Hematopoietic multipotent progenitor cell treated with erythropoietin and hydrocortisone succinate and interleukin-3 and kit ligand, for 8 days (in vitro differentiated cells): ENCODE measurements around the gene UBAC2.

Experiments used
- DNase-seq: peaks from one replicate; pipeline ENCODE4 v3.0.0-alpha.2; 2015

The UBAC2 gene

GRCh38 chr13:99422586-99423220, 222.0 kb downstream of the UBAC2 start:
- no peak for DNase-seq

GRCh38 chr13:99425485-99426341, 225.1 kb downstream of the UBAC2 start:
- DNase-seq: no peak

DNA sequence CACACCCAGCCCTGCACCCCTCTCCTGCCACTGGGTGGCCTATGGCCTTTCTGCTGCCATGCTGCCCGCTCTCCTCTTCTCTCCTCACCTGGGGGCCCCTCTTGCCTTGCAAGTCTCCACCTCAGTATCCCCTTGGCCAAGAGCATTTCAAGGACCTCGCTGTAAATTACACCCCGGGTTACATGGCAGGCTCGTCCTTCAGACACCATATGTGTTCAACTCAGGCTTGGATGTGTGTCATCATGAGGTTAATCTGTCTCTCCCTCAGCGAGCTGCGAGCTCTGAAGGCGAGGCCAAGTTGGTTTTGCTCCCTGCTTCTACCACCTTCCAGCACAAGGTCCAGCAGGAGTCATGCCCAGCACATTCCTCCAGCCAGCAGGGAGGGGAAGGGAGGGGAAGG, 225.8 kb downstream of the UBAC2 start:
- no peak for DNase-seq

DNA sequence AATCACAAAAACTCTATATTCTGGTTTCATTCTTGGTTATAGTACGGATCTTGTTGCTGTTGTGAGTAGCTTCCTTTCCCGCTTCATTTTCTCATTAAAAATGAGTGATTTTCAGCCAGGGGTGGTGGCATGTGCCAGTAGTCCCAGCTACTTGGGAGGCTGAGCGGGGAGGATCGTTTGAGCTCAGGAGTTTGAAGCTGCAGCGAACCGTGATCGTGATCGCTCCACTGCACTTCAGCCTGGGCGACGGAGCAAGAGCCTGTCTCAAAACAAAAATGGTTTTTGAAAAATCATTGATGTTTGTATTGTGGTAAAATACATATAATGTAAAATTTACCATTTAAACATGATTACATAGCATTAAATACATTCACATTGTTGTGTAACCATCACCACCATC, 229.0 kb downstream of the UBAC2 start:
- no peak for DNase-seq

DNA sequence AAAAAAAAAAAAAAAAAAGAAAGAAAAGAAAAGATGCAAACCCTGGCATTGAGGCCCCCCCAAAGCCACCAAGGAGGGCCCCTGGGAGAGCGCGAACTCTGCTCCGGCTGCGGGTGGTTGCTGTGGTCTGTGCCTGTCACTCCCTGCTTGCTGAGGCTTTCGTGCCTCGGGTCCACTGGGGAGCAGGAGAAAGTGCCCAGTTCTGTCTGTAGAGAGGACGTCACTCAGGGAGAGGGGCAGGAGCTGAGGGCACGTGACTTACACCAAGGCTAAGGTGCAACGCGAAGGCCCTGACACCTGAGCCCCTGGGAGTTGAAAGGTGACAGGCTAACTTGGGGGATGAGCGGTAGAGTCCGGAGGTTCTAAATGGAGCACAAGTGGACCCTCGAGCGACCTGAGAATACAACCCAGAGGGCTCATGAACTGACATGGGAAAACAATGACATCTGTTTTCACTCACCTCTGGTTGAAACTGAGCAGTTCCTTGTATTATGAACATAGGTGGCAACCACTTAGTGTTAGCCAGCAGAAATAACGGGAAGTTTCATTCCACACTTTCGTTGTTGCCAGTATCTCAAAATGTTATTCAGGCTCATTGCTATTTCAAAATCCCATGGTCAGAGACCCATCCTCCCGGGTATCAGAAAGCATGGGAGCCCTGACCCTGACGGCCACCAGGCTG, 231.4 kb downstream of the UBAC2 start:
- DNase-seq: no peak

GRCh38 chr13:99432609-99433542, 232.2 kb downstream of the UBAC2 start:
- no peak for DNase-seq

GRCh38 chr13:99433543-99434075, 233.0 kb downstream of the UBAC2 start:
- DNase-seq: no peak

- no peak for DNase-seq
These were observed 233.7 kb downstream of the UBAC2 start for GRCh38 chr13:99434258-99434788.

- no peak for DNase-seq
These were observed 234.5 kb downstream of the UBAC2 start for GRCh38 chr13:99435116-99435515.

- DNase-seq: no peak
These were observed 235.3 kb downstream of the UBAC2 start for GRCh38 chr13:99435998-99436397.
